Measurements from ENCODE around the gene DSE.

The DSE gene

GRCh38 chr6:116388924-116389323 lies 18.2 kb downstream of the DSE start:
- no peak for DNase-seq

- no peak for DNase-seq
Measured at GRCh38 chr6:116389357-116389756, 18.6 kb downstream of the DSE start.

- no peak for DNase-seq
Measured at GRCh38 chr6:116390581-116390980, 19.8 kb downstream of the DSE start.

GRCh38 chr6:116392132-116393013 lies 21.6 kb downstream of the DSE start:
- DNase-seq: peak; percentile 64

GRCh38 chr6:116393430-116393829 lies 22.7 kb downstream of the DSE start:
- DNase-seq: no peak

- DNase-seq: no peak
Measured at GRCh38 chr6:116395647-116396046, 24.9 kb downstream of the DSE start.

- DNase-seq: no peak
Measured at GRCh38 chr6:116396441-116396840, 25.7 kb downstream of the DSE start.

GRCh38 chr6:116397914-116398313 lies 27.2 kb downstream of the DSE start:
- DNase-seq: no peak

- DNase-seq: no peak
Measured at GRCh38 chr6:116398316-116399010, 27.7 kb downstream of the DSE start.

GRCh38 chr6:116399287-116399686 lies 28.5 kb downstream of the DSE start:
- no peak for DNase-seq

GRCh38 chr6:116400328-116400727 lies 29.6 kb downstream of the DSE start:
- no peak for DNase-seq

- no peak for DNase-seq
Measured at GRCh38 chr6:116402108-116402937, 31.6 kb downstream of the DSE start.

GRCh38 chr6:116403205-116403604 lies 32.5 kb downstream of the DSE start:
- no peak for DNase-seq

GRCh38 chr6:116404696-116405095 lies 33.9 kb downstream of the DSE start:
- no peak for DNase-seq

- no peak for DNase-seq
Measured at GRCh38 chr6:116405138-116405537, 34.4 kb downstream of the DSE start.

GRCh38 chr6:116405652-116406356 lies 35.1 kb downstream of the DSE start:
- no peak for DNase-seq

- no peak for DNase-seq
Measured at GRCh38 chr6:116406678-116407345, 36.1 kb downstream of the DSE start.

- DNase-seq: no peak
Measured at GRCh38 chr6:116408491-116408890, 37.7 kb downstream of the DSE start.

GRCh38 chr6:116409756-116410155 lies 39.0 kb downstream of the DSE start:
- no peak for DNase-seq

GRCh38 chr6:116411284-116411623 lies 40.5 kb downstream of the DSE start:
- DNase-seq: no peak

- DNase-seq: no peak
Measured at GRCh38 chr6:116412270-116412669, 41.5 kb downstream of the DSE start.

GRCh38 chr6:116413357-116413756 lies 42.6 kb downstream of the DSE start:
- no peak for DNase-seq
